ENCODE measurements around the gene TMEM59.

GRCh38 chr1:54011316-54012007, 41.5 kb downstream of the TMEM59 start:
- TF ChIP-seq EZH2 (IDR thresholded peaks at IDR 0.05; ENCODE audit: borderline replicate concordance, low read depth, low read length, poor library complexity, severe bottlenecking) = no peak
- no peak for TF ChIP-seq CTCF (conservative IDR thresholded peaks at IDR 0.05; ENCODE audit: low read depth, low read length)

Measured in A673 (cell line).